A549 (cell line): ENCODE results near the gene KIF26A.

Source experiments
- CBX8 ChIP-seq: fragments of 200-600 bp; sonication (generic); IDR thresholded peaks from 2 replicates; pipeline ENCODE4 v1.6.1; 2016
- CHD4 ChIP-seq: fragments of 200-600 bp; sonication (generic); IDR thresholded peaks from 2 replicates; pipeline ENCODE4 v1.6.1; 2016; ENCODE audit warnings: antibody characterized with exemption, mild to moderate bottlenecking, borderline replicate concordance
- EP300 ChIP-seq, 2 experiments: fragments of >200 bp; sonication (Bioruptor Twin); formaldehyde crosslinking; IDR thresholded peaks; 2 replicates in 1 of 2; 3 replicates in 1 of 2; pipeline ENCODE4 v1.6.1; 2016 to 2017
- NR3C1 ChIP-seq: fragments of >200 bp; sonication (Bioruptor Twin); formaldehyde crosslinking; IDR thresholded peaks from 3 replicates; pipeline ENCODE4 v1.6.1; 2017
- PHF8 ChIP-seq: fragments of 200-600 bp; sonication (generic); IDR thresholded peaks from 2 replicates; pipeline ENCODE4 v1.6.1; 2016; ENCODE audit warnings: low read depth, mild to moderate bottlenecking, antibody characterized with exemption, moderate library complexity, borderline replicate concordance
- POLR2A ChIP-seq: IDR thresholded peaks from 2 replicates; pipeline ENCODE4 v1.6.1; 2012; ENCODE audit warnings: mild to moderate bottlenecking, low read length
- POLR2AphosphoS2 ChIP-seq: conservative IDR thresholded peaks from 2 replicates; pipeline ENCODE4 v1.6.1; 2012; ENCODE audit warnings: low read length, improper control_type of control experiment, inconsistent platforms
- RAD21 ChIP-seq, 2 experiments: fragments of >200 bp in 1 of 2; sonication (Bioruptor Twin) in 1 of 2; formaldehyde crosslinking in 1 of 2; IDR thresholded peaks in 1 of 2; conservative IDR thresholded peaks in 1 of 2; 2 replicates in 1 of 2; 3 replicates in 1 of 2; pipeline ENCODE4 v1.6.1; 2012 to 2018; ENCODE audit warnings: inconsistent platforms in 1 of 2
- SREBF2 ChIP-seq: fragments of 450-650 bp; IDR thresholded peaks from 2 replicates; pipeline ENCODE4 v1.6.1; 2014; ENCODE audit warnings: mild to moderate bottlenecking, moderate library complexity
- TF ChIP-seq, protein P1 (sequence below): fragments of >200 bp; sonication (Bioruptor Twin); formaldehyde crosslinking; IDR thresholded peaks from 3 replicates; pipeline ENCODE4 v1.5.1; 2016
- TF ChIP-seq, protein P2 (sequence below): fragments of 450-650 bp; IDR thresholded peaks from 2 replicates; pipeline ENCODE4 v1.6.1; 2014; ENCODE audit warnings: antibody characterized with exemption
- TF ChIP-seq, protein P3 (sequence below): fragments of 150-350 bp; IDR thresholded peaks from 2 replicates; pipeline ENCODE4 v1.6.1; 2014; ENCODE audit warnings: low read depth, mild to moderate bottlenecking, low read length
- TF ChIP-seq, protein P4 (sequence below): fragments of 200-600 bp; sonication (generic); IDR thresholded peaks from 2 replicates; pipeline ENCODE4 v1.6.1; 2016; ENCODE audit warnings: antibody characterized with exemption, mild to moderate bottlenecking, moderate library complexity
- TF ChIP-seq, protein P5 (sequence below): IDR thresholded peaks from 2 replicates; pipeline ENCODE4 v1.6.1; 2012

DNA sequence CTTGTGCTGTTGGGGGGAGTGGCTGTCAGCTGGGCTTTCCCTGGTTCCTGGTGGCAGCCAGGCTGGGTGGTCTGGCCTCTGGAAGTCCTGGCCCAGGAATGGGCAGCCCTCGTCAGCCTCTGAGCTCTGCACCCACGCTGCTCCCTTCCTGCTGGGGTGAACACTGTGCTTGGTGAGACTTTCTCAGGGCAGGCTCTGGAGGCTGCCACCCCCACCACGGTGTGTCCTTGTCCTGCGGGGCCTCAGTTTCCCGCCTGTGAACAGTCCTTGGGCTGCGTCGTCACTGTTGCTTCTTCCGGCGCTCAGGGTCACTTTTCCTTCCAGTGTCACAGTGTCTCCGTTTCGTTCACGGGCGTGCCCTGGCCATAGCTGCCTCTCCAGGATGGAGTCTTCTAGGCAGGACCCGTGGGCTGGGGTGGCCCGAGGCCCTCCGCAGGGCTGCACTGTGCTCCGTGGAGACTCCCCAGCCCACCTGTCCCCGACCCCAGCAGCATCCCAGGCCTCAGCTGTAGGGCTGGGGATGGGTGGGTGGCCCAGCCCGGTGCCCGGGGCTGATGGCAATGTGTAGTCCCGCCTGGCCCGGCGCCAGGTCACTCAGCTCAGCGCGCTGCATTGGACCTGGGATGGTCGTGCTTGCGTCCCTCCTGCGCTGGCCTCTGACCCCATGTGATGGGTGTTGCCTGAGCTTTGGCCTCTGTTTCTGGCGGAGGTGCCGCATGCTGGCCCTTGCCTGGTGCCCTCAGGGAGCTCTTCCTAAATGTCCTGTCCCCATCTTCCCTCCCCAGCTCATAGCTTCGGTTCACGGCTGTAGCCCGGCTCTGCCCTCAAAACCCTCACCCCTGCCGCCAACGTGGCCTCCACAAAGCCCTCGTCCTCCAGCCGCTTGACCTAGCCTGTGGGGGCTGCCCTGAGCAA lies 6.8 kb downstream of the KIF26A start:
- TF ChIP-seq, protein P1, sequence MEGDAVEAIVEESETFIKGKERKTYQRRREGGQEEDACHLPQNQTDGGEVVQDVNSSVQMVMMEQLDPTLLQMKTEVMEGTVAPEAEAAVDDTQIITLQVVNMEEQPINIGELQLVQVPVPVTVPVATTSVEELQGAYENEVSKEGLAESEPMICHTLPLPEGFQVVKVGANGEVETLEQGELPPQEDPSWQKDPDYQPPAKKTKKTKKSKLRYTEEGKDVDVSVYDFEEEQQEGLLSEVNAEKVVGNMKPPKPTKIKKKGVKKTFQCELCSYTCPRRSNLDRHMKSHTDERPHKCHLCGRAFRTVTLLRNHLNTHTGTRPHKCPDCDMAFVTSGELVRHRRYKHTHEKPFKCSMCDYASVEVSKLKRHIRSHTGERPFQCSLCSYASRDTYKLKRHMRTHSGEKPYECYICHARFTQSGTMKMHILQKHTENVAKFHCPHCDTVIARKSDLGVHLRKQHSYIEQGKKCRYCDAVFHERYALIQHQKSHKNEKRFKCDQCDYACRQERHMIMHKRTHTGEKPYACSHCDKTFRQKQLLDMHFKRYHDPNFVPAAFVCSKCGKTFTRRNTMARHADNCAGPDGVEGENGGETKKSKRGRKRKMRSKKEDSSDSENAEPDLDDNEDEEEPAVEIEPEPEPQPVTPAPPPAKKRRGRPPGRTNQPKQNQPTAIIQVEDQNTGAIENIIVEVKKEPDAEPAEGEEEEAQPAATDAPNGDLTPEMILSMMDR, result no peak
- TF ChIP-seq, protein P2, sequence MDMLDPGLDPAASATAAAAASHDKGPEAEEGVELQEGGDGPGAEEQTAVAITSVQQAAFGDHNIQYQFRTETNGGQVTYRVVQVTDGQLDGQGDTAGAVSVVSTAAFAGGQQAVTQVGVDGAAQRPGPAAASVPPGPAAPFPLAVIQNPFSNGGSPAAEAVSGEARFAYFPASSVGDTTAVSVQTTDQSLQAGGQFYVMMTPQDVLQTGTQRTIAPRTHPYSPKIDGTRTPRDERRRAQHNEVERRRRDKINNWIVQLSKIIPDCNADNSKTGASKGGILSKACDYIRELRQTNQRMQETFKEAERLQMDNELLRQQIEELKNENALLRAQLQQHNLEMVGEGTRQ, result no peak
- TF ChIP-seq, protein P3, sequence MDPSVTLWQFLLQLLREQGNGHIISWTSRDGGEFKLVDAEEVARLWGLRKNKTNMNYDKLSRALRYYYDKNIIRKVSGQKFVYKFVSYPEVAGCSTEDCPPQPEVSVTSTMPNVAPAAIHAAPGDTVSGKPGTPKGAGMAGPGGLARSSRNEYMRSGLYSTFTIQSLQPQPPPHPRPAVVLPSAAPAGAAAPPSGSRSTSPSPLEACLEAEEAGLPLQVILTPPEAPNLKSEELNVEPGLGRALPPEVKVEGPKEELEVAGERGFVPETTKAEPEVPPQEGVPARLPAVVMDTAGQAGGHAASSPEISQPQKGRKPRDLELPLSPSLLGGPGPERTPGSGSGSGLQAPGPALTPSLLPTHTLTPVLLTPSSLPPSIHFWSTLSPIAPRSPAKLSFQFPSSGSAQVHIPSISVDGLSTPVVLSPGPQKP, result no peak
- no peak for TF ChIP-seq POLR2A
- TF ChIP-seq, protein P4, sequence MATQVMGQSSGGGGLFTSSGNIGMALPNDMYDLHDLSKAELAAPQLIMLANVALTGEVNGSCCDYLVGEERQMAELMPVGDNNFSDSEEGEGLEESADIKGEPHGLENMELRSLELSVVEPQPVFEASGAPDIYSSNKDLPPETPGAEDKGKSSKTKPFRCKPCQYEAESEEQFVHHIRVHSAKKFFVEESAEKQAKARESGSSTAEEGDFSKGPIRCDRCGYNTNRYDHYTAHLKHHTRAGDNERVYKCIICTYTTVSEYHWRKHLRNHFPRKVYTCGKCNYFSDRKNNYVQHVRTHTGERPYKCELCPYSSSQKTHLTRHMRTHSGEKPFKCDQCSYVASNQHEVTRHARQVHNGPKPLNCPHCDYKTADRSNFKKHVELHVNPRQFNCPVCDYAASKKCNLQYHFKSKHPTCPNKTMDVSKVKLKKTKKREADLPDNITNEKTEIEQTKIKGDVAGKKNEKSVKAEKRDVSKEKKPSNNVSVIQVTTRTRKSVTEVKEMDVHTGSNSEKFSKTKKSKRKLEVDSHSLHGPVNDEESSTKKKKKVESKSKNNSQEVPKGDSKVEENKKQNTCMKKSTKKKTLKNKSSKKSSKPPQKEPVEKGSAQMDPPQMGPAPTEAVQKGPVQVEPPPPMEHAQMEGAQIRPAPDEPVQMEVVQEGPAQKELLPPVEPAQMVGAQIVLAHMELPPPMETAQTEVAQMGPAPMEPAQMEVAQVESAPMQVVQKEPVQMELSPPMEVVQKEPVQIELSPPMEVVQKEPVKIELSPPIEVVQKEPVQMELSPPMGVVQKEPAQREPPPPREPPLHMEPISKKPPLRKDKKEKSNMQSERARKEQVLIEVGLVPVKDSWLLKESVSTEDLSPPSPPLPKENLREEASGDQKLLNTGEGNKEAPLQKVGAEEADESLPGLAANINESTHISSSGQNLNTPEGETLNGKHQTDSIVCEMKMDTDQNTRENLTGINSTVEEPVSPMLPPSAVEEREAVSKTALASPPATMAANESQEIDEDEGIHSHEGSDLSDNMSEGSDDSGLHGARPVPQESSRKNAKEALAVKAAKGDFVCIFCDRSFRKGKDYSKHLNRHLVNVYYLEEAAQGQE, result no peak
- no peak for TF ChIP-seq SREBF2
- no peak for TF ChIP-seq RAD21 (conservative IDR thresholded peaks at IDR 0.05 in 1 of 2, IDR thresholded peaks at IDR 0.05 in 1 of 2)
- TF ChIP-seq NR3C1, result no peak
- TF ChIP-seq, protein P5, sequence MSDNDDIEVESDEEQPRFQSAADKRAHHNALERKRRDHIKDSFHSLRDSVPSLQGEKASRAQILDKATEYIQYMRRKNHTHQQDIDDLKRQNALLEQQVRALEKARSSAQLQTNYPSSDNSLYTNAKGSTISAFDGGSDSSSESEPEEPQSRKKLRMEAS, result no peak
- TF ChIP-seq EP300 (IDR thresholded peaks at IDR 0.05), result no peak
- TF ChIP-seq PHF8, result no peak
- TF ChIP-seq CHD4, result no peak
- no peak for TF ChIP-seq CBX8
- no peak for TF ChIP-seq POLR2AphosphoS2
